Activated T-cell treated with anti-CD3 and anti-CD28 coated beads, Interleukin-2, amount 50 U/mL, for 1 hour (primary cell): ENCODE results near the gene CYREN.

Experiments used
- DNase-seq: peaks from one replicate; pipeline ENCODE4 v3.0.0-alpha.2; 2020

The CYREN gene

DNA sequence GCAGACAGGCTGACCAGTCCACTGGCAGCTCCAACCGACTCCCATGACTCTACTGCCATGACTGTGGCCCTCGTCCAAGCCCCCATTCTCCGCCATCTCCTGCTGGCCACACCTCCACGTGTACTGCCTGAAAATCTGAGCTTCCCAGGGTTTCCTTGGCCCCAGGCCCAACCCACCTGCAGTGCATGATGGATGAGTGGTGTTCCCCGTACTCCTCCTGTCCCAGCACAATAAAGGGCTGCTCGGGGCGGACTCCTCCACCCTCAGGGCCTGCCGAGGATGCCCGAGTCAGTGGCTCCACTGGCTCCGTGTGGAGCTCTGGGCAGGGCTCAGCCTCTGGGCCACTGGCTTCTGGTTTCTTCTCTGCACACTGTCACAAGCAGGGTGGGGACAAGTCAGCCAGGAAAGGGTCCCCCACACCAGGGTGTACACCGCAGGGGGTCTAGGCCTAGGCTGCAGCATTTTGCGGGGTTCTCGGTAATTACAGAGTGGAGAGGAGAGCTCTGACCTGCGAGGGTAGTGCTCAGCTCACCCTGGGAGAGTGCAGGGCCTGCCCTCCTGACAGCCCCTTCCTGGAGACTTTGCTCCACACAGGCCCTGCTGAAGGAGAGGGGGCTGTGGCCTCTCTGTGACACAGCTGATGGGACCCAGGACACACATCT lies 25.6 kb upstream of the CYREN start:
- no peak for DNase-seq

- DNase-seq: no peak
Observed at GRCh38 chr7:135195156-135195555, 24.6 kb upstream of the CYREN start.

GRCh38 chr7:135194494-135195095 lies 24.1 kb upstream of the CYREN start:
- no peak for DNase-seq

DNA sequence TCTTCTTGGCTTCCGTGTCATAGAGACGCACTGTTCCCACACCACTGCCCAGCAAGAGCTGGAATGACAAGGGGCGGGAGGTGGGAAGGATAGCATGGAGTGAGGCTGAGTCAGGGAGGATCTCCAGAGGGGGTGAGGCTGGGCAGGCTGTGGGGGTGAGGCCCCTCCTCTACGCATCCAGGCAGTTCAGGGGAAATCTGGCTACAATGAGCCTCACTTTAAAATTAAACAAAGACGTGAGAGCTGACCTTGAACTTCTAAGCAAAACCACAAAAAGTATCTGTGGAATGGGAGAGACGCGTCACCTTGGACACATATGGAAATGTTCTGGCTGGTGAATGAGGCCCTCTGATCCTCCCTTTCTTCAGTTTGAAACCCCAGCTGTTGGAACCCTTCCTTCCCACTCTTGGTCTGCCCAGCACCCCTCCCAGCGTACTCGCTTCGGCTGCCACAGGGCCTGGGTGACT lies 23.1 kb upstream of the CYREN start:
- DNase-seq: no peak

DNA sequence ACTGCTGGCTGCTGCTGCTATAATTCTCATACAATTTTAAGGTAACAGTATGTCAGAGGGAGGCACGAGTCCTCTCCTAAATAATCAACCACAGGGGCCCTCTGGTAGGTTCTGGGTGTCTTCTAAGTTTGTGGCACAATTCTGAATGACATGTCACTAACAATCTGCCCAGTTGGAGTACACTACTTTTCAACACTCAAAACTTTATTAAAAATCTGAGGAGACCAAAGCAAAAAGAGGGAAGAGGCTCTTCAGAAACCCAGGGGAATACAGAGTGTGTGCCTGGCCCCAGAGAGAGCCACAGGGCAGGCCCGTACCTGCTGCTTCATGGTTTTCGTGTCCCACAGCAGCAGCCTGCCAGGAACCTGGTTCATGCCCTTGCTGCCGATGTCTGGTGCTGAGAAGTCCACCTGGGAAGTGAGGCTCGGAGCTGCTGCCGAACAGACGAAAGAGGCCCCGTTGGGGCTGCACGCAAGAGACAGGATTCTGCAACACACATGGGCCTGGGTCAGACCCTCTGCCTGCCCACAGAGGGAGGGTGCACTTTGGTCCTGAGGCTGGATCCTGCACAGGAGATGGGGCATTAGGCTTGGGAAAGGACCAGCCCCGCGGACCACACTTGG lies 22.5 kb upstream of the CYREN start:
- no peak for DNase-seq

DNA sequence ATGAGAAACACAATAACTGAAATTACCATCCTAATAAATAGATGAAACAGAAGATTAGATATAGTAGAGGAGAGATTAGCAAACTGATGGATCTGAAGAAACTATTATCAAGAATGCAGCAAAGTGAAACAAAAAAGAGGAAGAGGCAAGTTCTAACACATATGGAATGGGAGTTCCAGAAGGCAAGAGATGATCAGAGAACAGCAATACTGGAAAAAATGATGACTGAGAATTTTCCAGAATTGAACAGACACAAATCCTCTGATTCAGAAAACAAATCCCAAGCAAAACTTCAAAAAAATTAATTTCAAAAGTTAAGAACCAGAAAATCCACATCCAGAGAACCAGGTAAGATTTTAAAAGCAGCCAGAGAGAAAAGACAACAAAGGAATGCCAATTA lies 20.2 kb upstream of the CYREN start:
- DNase-seq: no peak

DNA sequence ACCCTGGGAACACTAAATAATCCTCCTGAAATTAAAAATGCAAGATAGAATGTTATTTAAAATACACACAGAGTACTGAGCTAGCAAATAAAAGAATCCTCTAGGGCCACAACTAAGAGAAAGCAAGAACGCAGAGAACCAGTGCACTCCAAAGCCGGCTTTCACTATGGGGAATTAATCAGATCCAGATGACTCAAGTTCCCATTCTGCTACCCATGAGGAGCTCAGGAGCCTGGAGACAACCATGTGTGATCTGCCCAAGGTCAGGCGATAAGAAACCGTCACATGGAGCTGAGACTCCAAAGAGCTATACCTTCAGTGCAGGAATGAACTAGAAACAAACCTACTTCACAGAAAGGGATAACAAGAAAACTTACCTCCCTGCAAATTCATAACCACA lies 19.5 kb upstream of the CYREN start:
- no peak for DNase-seq

- DNase-seq: no peak
Observed at GRCh38 chr7:135189221-135189662, 18.7 kb upstream of the CYREN start.

GRCh38 chr7:135188298-135188984 lies 17.9 kb upstream of the CYREN start:
- DNase-seq: no peak

GRCh38 chr7:135186841-135187253 lies 16.3 kb upstream of the CYREN start:
- DNase-seq: no peak

DNA sequence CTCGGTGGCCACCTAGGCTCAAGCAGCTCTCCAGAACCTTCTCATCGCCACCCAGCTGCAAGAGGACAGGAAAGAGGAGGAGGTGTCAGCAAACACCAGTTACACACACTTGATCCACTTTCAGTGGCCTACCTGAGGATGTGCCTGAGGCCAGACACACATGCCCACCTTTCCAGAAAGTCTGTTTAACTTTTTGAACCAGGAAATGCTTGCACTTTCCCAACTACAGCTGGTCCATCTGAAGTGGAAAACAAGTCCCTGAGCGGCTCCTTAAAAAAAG lies 15.7 kb upstream of the CYREN start:
- DNase-seq: no peak

DNA sequence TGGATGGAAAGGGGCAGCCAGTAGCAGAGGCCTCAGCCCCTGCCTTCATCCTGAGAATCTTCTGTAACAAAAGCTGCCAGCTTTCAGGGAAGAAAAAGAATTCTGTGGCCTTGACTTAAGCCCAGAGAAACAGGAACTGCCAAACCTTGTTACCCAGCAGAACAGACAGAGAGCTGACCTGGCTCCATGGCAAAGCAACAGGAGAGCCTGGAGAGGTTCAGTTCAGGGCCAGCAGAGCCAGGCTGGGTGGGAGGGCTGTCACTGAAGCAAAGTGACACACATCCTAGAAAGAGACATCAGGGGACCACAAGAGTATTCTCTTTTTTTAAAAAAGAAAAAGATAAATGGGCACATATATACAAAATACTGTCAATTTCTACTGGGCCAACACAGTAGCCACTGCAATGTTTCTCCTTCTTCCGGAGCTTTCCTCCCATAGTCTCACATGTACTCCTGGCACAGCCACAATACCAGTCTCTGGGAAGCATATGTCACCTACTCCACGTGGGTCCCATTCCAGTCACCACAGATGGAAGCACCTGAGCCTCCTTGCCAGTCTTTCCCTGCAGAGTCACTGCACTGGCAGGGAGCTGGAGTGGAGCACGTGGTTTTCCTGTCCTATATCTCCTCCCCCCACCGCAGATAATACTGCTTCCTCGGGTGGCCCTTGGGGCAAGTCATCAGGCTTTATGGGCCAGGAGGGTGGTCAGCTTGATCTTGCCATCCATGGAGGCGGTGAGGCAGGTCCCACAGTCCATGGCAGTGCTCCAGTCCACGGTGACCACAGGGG lies 15.2 kb upstream of the CYREN start:
- no peak for DNase-seq

DNA sequence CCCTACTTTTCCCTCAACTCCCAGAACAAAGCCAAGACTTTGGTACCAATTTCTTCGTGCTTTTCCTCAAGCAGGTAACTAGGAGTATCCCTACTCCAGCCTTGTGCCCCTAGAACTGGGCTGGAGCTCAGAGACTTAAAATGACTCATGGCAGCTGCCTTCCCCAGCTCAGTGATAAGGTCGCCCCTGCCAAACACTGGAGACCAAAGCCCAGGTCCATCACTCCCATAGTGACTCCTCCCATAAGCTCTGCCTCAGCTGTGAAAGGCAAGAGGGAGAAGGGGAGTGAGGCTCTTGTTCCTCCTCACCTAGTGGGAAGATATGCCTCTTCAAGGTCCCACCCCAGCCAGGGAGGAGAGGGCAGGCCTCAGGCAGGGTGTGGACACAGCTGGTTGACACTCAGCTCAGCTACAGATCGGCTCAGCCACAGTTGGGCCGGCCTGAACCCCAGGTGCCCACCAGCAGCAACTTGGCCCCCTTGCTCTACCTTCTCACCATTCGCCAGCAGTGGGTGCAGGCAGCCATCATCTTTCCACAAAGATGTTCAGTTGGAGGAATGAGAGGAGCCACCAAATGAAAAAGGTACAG lies 13.8 kb upstream of the CYREN start:
- no peak for DNase-seq

GRCh38 chr7:135183478-135183877 lies 13.0 kb upstream of the CYREN start:
- DNase-seq: no peak

DNA sequence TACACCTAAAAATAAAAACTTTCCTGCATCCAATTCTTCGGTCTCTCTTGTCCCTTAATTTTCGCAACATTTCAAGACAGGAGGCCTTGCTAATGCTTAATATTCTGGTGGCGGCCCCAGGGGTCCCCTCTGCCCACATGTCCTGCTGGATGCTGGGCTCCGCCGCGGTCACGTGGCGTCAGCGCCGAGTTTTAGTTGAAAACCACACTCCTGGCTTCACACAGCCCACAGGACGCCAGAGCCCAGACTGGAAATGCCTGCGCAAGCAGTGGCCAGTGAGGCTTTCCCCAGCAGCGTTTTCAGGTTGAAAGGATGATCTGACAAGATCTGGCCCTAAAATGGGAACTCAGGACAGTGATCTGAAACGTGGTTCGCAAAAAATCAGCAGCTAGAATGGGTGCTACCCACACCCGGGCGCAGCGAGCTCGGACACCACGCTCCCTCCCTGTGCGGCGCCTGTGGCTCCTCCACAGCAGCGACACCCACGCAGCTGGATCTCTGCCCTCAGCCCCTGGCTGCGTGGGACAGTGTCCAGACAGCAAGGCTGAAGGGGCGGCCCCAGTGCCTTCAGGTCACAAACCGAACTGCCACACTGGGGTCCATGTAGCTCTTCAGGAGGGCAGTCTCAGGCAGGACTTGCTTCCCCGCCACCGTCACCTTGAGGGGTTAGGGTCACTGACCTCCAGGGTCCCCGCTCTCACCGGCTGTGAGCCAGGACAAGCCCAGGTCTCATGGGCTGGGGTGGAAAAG lies 11.6 kb upstream of the CYREN start:
- no peak for DNase-seq

DNA sequence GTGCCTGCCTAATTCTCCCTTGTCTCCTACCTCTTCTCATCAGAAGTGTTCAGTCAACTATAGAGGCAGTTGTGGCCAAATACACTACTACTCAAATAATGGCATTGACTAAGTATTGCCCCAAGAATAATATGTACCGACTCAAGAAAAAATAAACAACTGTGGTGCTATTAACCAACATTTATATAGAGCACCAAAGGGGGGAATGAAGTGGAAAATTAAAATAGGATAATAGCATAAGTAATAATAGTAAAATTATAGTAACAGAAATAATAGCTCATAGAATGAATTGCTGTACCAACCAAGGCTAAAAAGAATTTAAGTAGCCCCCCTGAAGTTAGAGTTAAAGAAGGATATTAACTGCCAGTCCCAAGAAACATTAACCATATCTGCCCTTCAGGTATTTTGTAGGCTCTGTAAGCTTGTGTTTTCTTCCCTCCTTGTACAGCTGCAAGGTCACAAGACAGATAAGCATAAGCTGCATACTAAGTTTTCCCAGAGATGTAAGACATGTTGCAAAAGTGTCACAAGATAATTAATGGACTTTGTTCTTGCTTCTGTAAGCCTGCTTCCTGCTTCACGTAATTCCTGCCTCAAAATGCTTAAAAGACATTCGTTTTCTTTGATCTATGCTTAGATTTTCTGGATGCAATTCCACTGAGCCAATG lies 10.9 kb upstream of the CYREN start:
- DNase-seq: no peak

- DNase-seq: no peak
Observed at GRCh38 chr7:135180122-135180521, 9.6 kb upstream of the CYREN start.

DNA sequence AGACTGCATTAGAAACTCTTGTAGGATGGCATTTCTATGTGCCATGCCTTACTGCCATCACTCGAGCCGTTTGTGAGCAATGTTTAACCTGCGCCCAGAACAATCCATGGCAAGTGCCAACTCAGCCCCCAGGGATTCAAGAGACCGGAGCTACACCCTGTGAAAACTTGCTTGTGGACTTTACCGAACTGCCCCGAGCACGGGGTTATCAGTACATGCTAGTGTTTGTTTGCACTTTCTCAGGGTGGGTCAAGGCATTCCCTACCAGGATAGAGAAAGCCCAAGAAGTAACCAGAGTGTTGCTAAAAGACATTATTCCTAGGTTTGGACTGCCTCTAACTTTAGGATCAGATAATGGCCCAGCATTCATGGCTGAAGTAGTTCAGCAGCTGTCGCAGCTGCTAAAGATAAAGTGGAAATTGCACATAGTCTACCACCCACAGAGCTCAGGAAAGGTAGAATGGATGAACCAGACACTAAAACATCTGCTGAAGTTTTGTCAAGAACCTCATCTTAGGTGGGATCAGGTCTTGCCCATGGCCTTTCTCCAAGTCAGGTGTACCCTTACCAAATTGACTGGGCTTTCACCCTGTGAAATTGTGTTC lies 8.9 kb upstream of the CYREN start:
- DNase-seq: no peak

DNA sequence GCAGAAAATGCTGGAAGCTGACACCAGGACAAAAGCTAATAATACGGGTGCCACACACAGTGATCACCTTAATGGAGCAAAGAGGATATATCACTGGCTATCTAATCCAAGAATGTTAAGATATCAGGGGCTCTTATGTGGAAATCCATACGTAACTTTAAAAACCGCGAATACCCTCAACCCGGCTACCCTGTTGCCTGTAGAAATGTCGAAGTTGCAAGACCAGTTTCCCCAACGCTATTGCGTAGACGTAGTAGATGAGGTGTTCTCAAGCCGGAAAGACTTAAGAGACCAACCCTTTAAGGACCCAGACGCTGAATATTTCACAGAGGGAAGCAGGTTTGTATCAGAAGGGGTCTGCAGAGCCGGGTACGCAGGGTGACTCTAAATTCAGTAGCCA lies 7.9 kb upstream of the CYREN start:
- DNase-seq: no peak

DNA sequence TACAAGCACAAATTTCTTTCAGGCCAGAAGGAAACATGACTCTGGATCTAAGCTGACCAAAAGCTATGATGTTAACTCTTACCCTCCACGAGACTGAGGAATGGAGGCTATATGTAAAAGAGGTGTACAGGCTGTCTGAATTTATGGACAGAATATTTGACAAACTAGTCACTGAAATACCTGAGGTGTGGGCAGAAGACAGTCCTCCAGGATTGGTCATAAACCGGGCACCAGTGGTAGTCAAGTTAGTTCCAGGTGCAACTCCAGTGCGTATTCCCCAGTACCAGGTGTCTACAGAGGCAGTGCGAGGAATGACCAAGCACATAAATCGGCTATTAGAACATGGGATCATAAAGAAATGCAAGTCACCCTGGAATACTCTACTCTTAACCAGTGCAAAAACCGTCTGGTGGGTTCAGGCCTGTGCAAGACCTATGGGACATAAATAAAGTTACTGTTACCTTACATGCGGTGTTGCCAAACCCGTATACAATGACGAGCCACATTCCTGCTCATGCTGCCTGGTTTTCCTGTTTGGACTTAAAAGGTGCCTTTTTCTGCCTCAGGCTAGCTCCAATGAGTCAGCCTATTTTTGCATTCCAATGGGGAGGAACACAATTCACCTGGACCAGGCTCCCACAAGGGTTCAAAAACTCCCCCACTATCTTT lies 6.7 kb upstream of the CYREN start:
- DNase-seq: no peak

- no peak for DNase-seq
Observed at GRCh38 chr7:135175931-135176330, 5.4 kb upstream of the CYREN start.
